Left ventricle myocardium inferior (tissue), 1 donor: ENCODE measurements around the gene NBAS. TPM values are rescaled to one million over a fixed set of nuclear protein-coding genes. Genes with fewer than 3 reads are reported as not detected.
"Not testable (repeated sequence)": the region's sequence is repeated elsewhere in the genome, so short reads cannot be mapped to it uniquely, and the experiment has no call there.

Experiments
- DNase-seq: peaks from one replicate; pipeline ENCODE4 v3.0.0-alpha.2; 2020
- H3K27ac ChIP-seq: fragments of 200-600 bp; replicated peaks from 2 replicates; pipeline ENCODE4 v1.8.0; 2021
- H3K27me3 ChIP-seq: fragments of 200-600 bp; 2 replicates; pipeline ENCODE4 v1.8.0; 2021; ENCODE audit warnings: low read depth
- H3K36me3 ChIP-seq: fragments of 200-600 bp; 2 replicates; pipeline ENCODE4 v1.8.0; 2021
- H3K4me1 ChIP-seq: fragments of 200-600 bp; 2 replicates; pipeline ENCODE4 v1.8.0; 2021
- H3K4me3 ChIP-seq: fragments of 200-600 bp; 2 replicates; pipeline ENCODE4 v1.8.0; 2021; ENCODE audit warnings: mild to moderate bottlenecking, moderate library complexity
- H3K9me3 ChIP-seq: fragments of 200-600 bp; replicated peaks from 2 replicates; pipeline ENCODE4 v1.8.0; 2021
- intact Hi-C: fragments of 100-400 bp; cut with micrococcal nuclease; formaldehyde crosslinking; loops from one replicate; pipeline ENCODE4 v1.11.0; 2022
- total RNA-seq: library from RNA; stranded (reverse); fragmentation: NEBNext Ultra II Directional; extraction: Animal tissue kit (Norgen Biotek cat#: 25700); gene quantifications from one replicate; pipeline ENCODE4 v1.2.1, GENCODE V29; 2021
- TF ChIP-seq, protein P1 (sequence below): fragments of 200-600 bp; IDR thresholded peaks from 2 replicates; pipeline ENCODE4 v1.8.0; 2021; ENCODE audit warnings: antibody characterized with exemption, mild to moderate bottlenecking, borderline replicate concordance
- donor health status: DM: no; HTN: yes; CAD: no; lungs with severe emphysema.

Gene NBAS
- total RNA-seq, 1 donor from 2014 or later, result 50.6 TPM

DNA sequence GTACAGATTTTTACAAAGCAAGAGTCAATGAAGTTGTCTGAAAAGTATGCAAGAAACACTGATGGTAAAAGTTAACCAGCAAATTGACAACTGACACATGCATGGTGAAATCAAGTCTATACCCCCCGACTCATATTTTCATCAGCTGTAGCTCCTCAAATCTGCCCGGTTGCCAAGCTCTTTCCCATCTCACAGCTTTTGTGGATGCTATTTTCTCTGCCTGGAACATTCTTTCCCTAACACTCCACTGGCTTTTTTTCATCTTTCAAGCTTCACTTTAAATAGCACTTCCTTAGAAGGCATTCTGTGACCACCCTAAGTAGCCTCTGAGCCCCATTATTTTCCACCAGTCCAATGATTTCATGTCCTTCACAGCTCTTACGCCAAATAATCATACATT lies 18.1 kb downstream of the NBAS start:
- intact Hi-C loops, result no loop called here

DNA sequence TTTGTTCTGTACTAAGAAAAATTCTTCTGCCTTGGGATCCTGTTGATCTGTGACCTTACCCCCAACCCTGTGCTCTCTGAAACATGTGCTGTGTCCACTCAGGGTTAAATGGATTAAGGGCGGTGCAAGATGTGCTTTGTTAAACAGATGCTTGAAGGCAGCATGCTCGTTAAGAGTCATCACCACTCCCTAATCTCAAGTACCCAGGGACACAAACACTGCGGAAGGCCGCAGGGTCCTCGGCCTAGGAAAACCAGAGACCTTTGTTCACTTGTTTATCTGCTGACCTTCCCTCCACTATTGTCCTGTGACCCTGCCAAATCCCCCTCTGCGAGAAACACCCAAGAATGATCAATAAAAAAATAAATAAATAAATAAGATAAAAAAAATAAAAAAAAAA lies 18.9 kb downstream of the NBAS start:
- intact Hi-C loops, H3K36me3 ChIP-seq, H3K27me3 ChIP-seq, H3K9me3 ChIP-seq, DNase-seq, H3K4me3 ChIP-seq: not testable (repeated sequence)
- peaks cover 16% of the 10 kb centered on the region for H3K4me1 ChIP-seq
- peak overlapping the region; percentile 53 for H3K27ac ChIP-seq

More for the DNA sequence above, 18.1 kb downstream of the NBAS start:
- DNase-seq, result no peak
- Histone ChIP-seq H3K9me3 (no peaks in the 10 kb centered on the region), H3K27ac (peak overlapping the region; percentile 53), H3K4me3 (no peak overlapping the region), H3K27me3 (no peaks in the 10 kb centered on the region), H3K4me1 (peaks cover 14% of the 10 kb centered on the region), H3K36me3 (peaks cover 3% of the 10 kb centered on the region)
- TF ChIP-seq, protein P1, sequence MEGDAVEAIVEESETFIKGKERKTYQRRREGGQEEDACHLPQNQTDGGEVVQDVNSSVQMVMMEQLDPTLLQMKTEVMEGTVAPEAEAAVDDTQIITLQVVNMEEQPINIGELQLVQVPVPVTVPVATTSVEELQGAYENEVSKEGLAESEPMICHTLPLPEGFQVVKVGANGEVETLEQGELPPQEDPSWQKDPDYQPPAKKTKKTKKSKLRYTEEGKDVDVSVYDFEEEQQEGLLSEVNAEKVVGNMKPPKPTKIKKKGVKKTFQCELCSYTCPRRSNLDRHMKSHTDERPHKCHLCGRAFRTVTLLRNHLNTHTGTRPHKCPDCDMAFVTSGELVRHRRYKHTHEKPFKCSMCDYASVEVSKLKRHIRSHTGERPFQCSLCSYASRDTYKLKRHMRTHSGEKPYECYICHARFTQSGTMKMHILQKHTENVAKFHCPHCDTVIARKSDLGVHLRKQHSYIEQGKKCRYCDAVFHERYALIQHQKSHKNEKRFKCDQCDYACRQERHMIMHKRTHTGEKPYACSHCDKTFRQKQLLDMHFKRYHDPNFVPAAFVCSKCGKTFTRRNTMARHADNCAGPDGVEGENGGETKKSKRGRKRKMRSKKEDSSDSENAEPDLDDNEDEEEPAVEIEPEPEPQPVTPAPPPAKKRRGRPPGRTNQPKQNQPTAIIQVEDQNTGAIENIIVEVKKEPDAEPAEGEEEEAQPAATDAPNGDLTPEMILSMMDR, result no peak

DNA sequence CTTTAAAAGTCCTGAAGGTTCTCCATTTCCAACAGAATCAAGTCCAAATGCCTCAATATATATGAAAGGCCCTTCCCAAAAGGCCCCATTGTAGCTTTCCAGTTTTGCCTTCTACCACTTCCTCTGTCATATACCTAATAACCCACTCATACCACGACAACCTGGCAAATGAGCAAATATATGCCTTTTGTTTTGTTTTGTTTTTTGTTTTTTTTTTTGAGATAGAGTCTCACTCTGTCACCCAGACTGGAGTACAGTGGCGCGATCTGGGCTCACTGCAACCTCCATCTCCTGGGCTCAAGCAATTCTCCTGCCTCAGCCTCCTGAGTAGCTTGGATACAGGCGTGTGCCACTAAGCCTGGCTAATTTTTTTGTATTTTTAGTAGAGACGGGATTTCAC lies 20.6 kb downstream of the NBAS start:
- intact Hi-C loops, H3K9me3 ChIP-seq, H3K36me3 ChIP-seq, DNase-seq, H3K27ac ChIP-seq, H3K4me3 ChIP-seq, H3K27me3 ChIP-seq: not testable (repeated sequence)
- peaks cover 17% of the 10 kb centered on the region for H3K4me1 ChIP-seq

DNA sequence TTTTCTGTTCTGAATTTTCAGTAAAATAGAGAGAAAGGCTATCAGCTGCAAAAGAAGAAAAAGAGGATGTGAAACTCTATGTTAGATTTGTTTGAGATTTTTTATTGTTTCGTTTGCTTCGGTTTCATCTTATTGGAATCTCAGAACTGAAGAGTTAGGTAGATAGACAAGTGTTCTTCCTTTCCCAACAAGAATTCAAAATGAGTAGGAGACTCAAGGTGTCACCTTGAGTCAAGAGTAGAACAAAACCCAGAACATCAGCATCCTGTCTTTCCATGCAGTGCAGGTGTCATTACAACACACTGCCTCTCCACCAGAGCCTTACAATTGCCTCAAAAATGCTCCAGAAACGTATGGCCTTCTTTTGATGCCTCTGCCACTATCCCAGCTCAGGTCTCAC lies 21.1 kb downstream of the NBAS start:
- Histone ChIP-seq H3K4me1 (peaks cover 17% of the 10 kb centered on the region), H3K9me3 (no peaks in the 10 kb centered on the region), H3K27ac (no peak overlapping the region), H3K36me3 (no peaks in the 10 kb centered on the region), H3K4me3 (no peak overlapping the region), H3K27me3 (no peaks in the 10 kb centered on the region)
- TF ChIP-seq, protein P1, result no peak
- no peak for DNase-seq
- intact Hi-C loops, result no loop called here

DNA sequence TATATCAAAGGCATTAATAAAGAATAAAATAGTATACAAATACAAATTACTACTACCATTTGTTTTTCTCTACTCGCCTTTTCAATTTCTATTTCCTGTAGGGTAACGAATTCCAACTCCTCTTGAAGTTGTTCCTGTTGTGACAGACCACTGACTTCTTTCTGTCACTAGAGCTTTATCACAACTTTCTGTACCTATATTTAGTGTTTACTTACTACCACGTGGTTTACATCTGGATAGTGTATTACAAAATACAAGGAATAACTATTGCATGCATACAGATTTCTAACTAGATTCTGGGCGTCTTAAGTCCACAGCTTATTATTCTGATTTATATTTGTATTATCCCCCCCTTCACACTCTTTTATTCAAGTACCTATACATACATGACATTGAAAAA lies 22.3 kb downstream of the NBAS start:
- TF ChIP-seq, protein P1, result no peak
- H3K4me1 ChIP-seq, result peaks cover 17% of the 10 kb centered on the region
- intact Hi-C loops, result no loop called here
- peak overlapping the region; percentile 51 for H3K27ac ChIP-seq
- no peaks in the 10 kb centered on the region for H3K27me3 ChIP-seq
- no peaks in the 10 kb centered on the region for H3K9me3 ChIP-seq
- DNase-seq, result no peak
- H3K36me3 ChIP-seq, result peaks cover 6% of the 10 kb centered on the region
- H3K4me3 ChIP-seq, result peak overlapping the region; percentile 41

DNA sequence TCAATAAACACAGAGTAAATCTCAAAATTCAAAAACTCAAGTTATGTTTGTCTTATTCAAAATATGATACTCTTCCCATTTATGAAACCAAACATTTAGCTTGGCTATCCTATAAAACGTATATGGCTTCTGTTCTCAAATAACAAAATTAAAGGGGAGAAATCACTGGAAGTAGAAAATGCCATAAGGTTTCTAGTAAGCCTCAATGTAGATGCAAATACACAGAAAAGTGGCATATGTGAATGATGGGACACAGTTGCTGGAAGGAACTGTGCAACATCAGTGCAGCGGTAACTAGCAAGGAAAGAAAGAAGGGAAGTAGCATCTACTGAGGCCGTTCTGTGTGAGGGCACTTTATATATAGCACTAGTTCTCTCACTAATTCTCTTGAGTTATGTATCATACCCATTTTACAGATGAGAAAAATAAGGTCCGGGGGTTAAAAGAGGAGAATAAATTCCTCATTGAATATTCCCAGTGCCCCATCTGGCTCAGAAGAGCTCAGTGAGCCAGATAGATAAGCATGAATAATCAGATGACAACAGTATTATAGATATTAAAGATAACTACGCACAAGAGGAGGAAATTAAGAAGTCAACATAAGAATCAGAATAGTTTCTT lies 27.2 kb downstream of the NBAS start:
- Histone ChIP-seq H3K27me3 (no peaks in the 10 kb centered on the region), H3K4me3 (no peak overlapping the region), H3K9me3 (no peaks in the 10 kb centered on the region), H3K27ac (no peak overlapping the region), H3K4me1 (peaks cover 6% of the 10 kb centered on the region), H3K36me3 (peaks cover 36% of the 10 kb centered on the region)
- intact Hi-C loops, result no loop called here
- no peak for DNase-seq
- TF ChIP-seq, protein P1, result no peak
